HepG2 (cell line): ENCODE data around the gene CMIP.

Experiments used
- ARID2 ChIP-seq: sonication (generic); formaldehyde crosslinking; IDR thresholded peaks from 2 replicates; pipeline ENCODE4 v1.8.1; 2022; ENCODE audit warnings: mild to moderate bottlenecking, missing genetic modification reagents, borderline replicate concordance
- BRF2 ChIP-seq: sonication (generic); formaldehyde crosslinking; IDR thresholded peaks from 2 replicates; pipeline ENCODE4 v1.8.1; 2022; ENCODE audit warnings: mild to moderate bottlenecking, missing genetic modification reagents
- FOXP1 ChIP-seq, 2 experiments: fragments of 450-650 bp in 1 of 2; IDR thresholded peaks; 2 replicates each; pipeline ENCODE4 v1.6.1; 2017 to 2018; ENCODE audit warnings: antibody characterized with exemption in 1 of 2
- HINFP ChIP-seq: sonication (generic); formaldehyde crosslinking; IDR thresholded peaks from 2 replicates; pipeline ENCODE4 v1.4.0; 2020; ENCODE audit warnings: low read depth, mild to moderate bottlenecking, missing genetic modification reagents
- KLF13 ChIP-seq: sonication (generic); formaldehyde crosslinking; IDR thresholded peaks from 2 replicates; pipeline ENCODE4 v1.4.0; 2020; ENCODE audit warnings: mild to moderate bottlenecking, missing genetic modification reagents
- POLR2AphosphoS5 ChIP-seq: IDR thresholded peaks from 2 replicates; pipeline ENCODE4 v1.6.1; 2012; ENCODE audit warnings: low read depth, low read length
- SP1 ChIP-seq, 2 experiments: fragments of 450-650 bp in 1 of 2; sonication (generic) in 1 of 2; formaldehyde crosslinking in 1 of 2; IDR thresholded peaks; 2 replicates each; pipeline versions ENCODE4 v1.4.0 to v1.6.1; 2016 to 2020; ENCODE audit warnings: missing genetic modification reagents in 1 of 2

GRCh38 chr16:81432937-81433557 is 11.6 kb upstream of the CMIP start:
- no peak for TF ChIP-seq KLF13
- no peak for TF ChIP-seq POLR2AphosphoS5
- no peak for TF ChIP-seq BRF2 (CRISPR knock-in tag)
- no peak for TF ChIP-seq ARID2
- TF ChIP-seq SP1 (IDR thresholded peaks at IDR 0.05) = no peak
- no peak for TF ChIP-seq SP1 (CRISPR knock-in tag; IDR thresholded peaks at IDR 0.05)
- TF ChIP-seq FOXP1 (IDR thresholded peaks at IDR 0.05) = no peak
- TF ChIP-seq FOXP1 (CRISPR knock-in tag; IDR thresholded peaks at IDR 0.05) = no peak
- no peak for TF ChIP-seq HINFP (CRISPR knock-in tag)
